NT2/D1 (cell line): ENCODE measurements around the gene ARHGAP32.

Experiments used
- SUZ12 ChIP-seq: IDR thresholded peaks from 2 replicates; pipeline ENCODE4 v1.6.1; 2011; ENCODE audit not compliant: insufficient read length, insufficient read depth; ENCODE audit errors: extremely low read depth
- YY1 ChIP-seq: IDR thresholded peaks from 2 replicates; pipeline ENCODE4 v1.6.1; 2011; ENCODE audit not compliant: insufficient read length, insufficient read depth
- ZNF274 ChIP-seq: IDR thresholded peaks from 2 replicates; pipeline ENCODE4 v1.6.1; 2011; ENCODE audit warnings: mild to moderate bottlenecking, low read depth, low read length

GRCh38 chr11:128925250-128925600 is 266.9 kb downstream of the ARHGAP32 start:
- TF ChIP-seq YY1 (no peak), ZNF274 (no peak), SUZ12 (no peak)
